HL-60 (cell line): ENCODE data around the gene WDR45B.

Source experiments
- DNase-seq, 2 experiments: peaks; one replicate each; pipeline ENCODE4 v3.0.0-alpha.2; 2010 to 2020; ENCODE audit warnings: low read depth in 1 of 2, low spot score in 1 of 2
- H3K27ac ChIP-seq: fragments of 250-450 bp; sonication (Bioruptor Pico); replicated peaks from 2 replicates; pipeline ENCODE4 v1.5.1; 2020; ENCODE audit warnings: mild to moderate bottlenecking, moderate library complexity
- H3K27me3 ChIP-seq: fragments of 250-450 bp; sonication (Bioruptor Pico); 2 replicates; pipeline ENCODE4 v1.5.1; 2021; ENCODE audit warnings: mild to moderate bottlenecking, moderate library complexity; ENCODE audit not compliant: insufficient read depth, poor library complexity, severe bottlenecking
- H3K4me3 ChIP-seq: replicated peaks from 2 replicates; pipeline ENCODE4 v1.5.1; 2011; ENCODE audit warnings: mild to moderate bottlenecking, control low read depth, low read length; ENCODE audit not compliant: insufficient read depth
- CTCF ChIP-seq: IDR thresholded peaks from one replicate; pipeline ENCODE4 v1.5.1; 2011; ENCODE audit warnings: low read length, control low read depth, inconsistent platforms; ENCODE audit not compliant: insufficient read depth
- GABPA ChIP-seq: IDR thresholded peaks from 2 replicates; pipeline ENCODE4 v1.6.1; 2012; ENCODE audit warnings: low read depth
- POLR2AphosphoS5 ChIP-seq: IDR thresholded peaks from 2 replicates; pipeline ENCODE4 v1.6.1; 2012; ENCODE audit warnings: low read depth
- REST ChIP-seq: IDR thresholded peaks from 2 replicates; pipeline ENCODE4 v1.6.1; 2012; ENCODE audit warnings: low read depth; ENCODE audit not compliant: insufficient replicate concordance
- SPI1 ChIP-seq: IDR thresholded peaks from 2 replicates; pipeline ENCODE4 v1.6.1; 2012; ENCODE audit warnings: low read depth, mild to moderate bottlenecking, borderline replicate concordance

Gene WDR45B

GRCh38 chr17:82638183-82638773, 10.0 kb downstream of the WDR45B start:
- no peak for TF ChIP-seq REST
- no peak for TF ChIP-seq GABPA
- no peak for TF ChIP-seq CTCF
- Histone ChIP-seq H3K27me3 (no peaks in the 10 kb centered on the region), H3K4me3 (no peak overlapping the region)

GRCh38 chr17:82636626-82637598, 11.3 kb downstream of the WDR45B start:
- no peak for DNase-seq
- H3K27ac ChIP-seq = no peak overlapping the region
- no peak overlapping the region for H3K4me3 ChIP-seq
- no peak for TF ChIP-seq CTCF
- no peak for TF ChIP-seq GABPA
- TF ChIP-seq SPI1 = no peak
- no peak for TF ChIP-seq POLR2AphosphoS5
- no peak for TF ChIP-seq REST
- no peaks in the 10 kb centered on the region for H3K27me3 ChIP-seq

More at GRCh38 chr17:82638183-82638773, 10.0 kb downstream of the WDR45B start:
- no peak for DNase-seq
- H3K27ac ChIP-seq = no peak overlapping the region

GRCh38 chr17:82633343-82633742, 14.9 kb downstream of the WDR45B start:
- no peak overlapping the region for H3K4me3 ChIP-seq
- TF ChIP-seq CTCF (no peak), REST (no peak), GABPA (no peak), SPI1 (no peak), POLR2AphosphoS5 (no peak)
- H3K27me3 ChIP-seq = no peaks in the 10 kb centered on the region
- H3K27ac ChIP-seq = no peak overlapping the region
- DNase-seq = no peak
